Panc1 (cell line): Measurements from ENCODE around the gene RNF144B. TPM values are rescaled to one million over a fixed set of nuclear protein-coding genes. Genes with fewer than 3 reads are reported as not detected.

Experiments
- ATAC-seq: fragments of 200-7000 bp; cut with Tn5 transposase; 2 replicates; pipeline ENCODE4 v1.9.1; 2020; ENCODE audit warnings: mild to moderate bottlenecking, moderate library complexity
- BruUV-seq: library from RNA; stranded (reverse); fragments of 400-500 nt; replicated peaks from 2 replicates; lab custom pipeline; 2021; lab: Mats Ljungman, UMichigan
- CTCF ChIA-PET: fragments of 300-600 bp; sonication (Branson Sonifier 250); formaldehyde crosslinking; loops from one replicate; lab custom pipeline; 2022; ENCODE audit warnings: antibody characterized with exemption; lab: Charles Lee
- POLR2A ChIA-PET: fragments of 300-600 bp; sonication (Branson Sonifier 250); formaldehyde crosslinking; loops from one replicate; lab custom pipeline; 2022; ENCODE audit warnings: antibody characterized with exemption; lab: Charles Lee
- DNase-seq: peaks from one replicate; pipeline ENCODE4 v3.0.0-alpha.2; 2010; ENCODE audit warnings: low read depth, low spot score
- H3K27ac ChIP-seq: 2 replicates; pipeline ENCODE4 v1.5.1; 2011; ENCODE audit warnings: mild to moderate bottlenecking, low read length, inconsistent platforms
- H3K27me3 ChIP-seq: fragments of 200-500 bp; sonication (Bioruptor generic); 2 replicates; pipeline ENCODE4 v1.6.0; 2014; ENCODE audit warnings: low read length, inconsistent platforms; ENCODE audit not compliant: control insufficient read depth, insufficient read depth
- H3K36me3 ChIP-seq: fragments of 200-500 bp; sonication (Bioruptor generic); 2 replicates; pipeline ENCODE4 v1.5.1; 2014; ENCODE audit warnings: inconsistent platforms, mild to moderate bottlenecking, low read length, moderate library complexity; ENCODE audit not compliant: control insufficient read depth, insufficient read depth
- H3K4me1 ChIP-seq: 2 replicates; pipeline ENCODE4 v1.5.1; 2011; ENCODE audit warnings: inconsistent platforms, mild to moderate bottlenecking, low read length, moderate library complexity; ENCODE audit not compliant: control insufficient read depth, insufficient read depth
- H3K4me3 ChIP-seq, 2 experiments: 2 replicates each; pipeline ENCODE4 v1.5.1; 2011 to 2012; ENCODE audit warnings: low read depth in 2 of 2, low read length in 2 of 2, mild to moderate bottlenecking in 2 of 2, inconsistent platforms in 1 of 2, moderate library complexity in 1 of 2
- H3K9me3 ChIP-seq: fragments of 200-500 bp; sonication (Bioruptor generic); 2 replicates; pipeline ENCODE4 v1.5.1; 2014; ENCODE audit warnings: low read depth, mild to moderate bottlenecking, inconsistent platforms, low read length, moderate library complexity; ENCODE audit not compliant: control insufficient read depth, insufficient read depth
- POLR2AphosphoS5 ChIP-seq: IDR thresholded peaks from 2 replicates; pipeline ENCODE4 v1.6.1; 2012; ENCODE audit warnings: mild to moderate bottlenecking, low read depth, low read length, moderate library complexity
- SIN3A ChIP-seq: IDR thresholded peaks from 2 replicates; pipeline ENCODE4 v1.6.1; 2012; ENCODE audit warnings: low read depth, mild to moderate bottlenecking, low read length, moderate library complexity, borderline replicate concordance; ENCODE audit not compliant: insufficient read depth
- TCF7L2 ChIP-seq: IDR thresholded peaks from 2 replicates; pipeline ENCODE4 v1.6.1; 2011; ENCODE audit warnings: mild to moderate bottlenecking, low read depth, low read length, inconsistent platforms
- in situ Hi-C: cut with HindIII; loops from 2 replicates; pipeline ENCODE4 v1.10.0; 2016; ENCODE audit warnings: low sequenced_read_pairs, low pct_unique_long_range_greater_than_20kb
- intact Hi-C: fragments of 100-400 bp; cut with micrococcal nuclease; formaldehyde crosslinking; loops from one replicate; pipeline ENCODE4 v1.10.0; 2022; ENCODE audit not compliant: unreplicated experiment
- total RNA-seq: library from RNA; stranded (reverse); gene quantifications from one replicate; pipeline ENCODE4 v1.2.1, GENCODE V29; 2021; ENCODE audit not compliant: unreplicated experiment
- TF ChIP-seq, protein P1 (sequence below): fragments of 450-650 bp; IDR thresholded peaks from 2 replicates; pipeline ENCODE4 v1.5.1; 2017; ENCODE audit warnings: mild to moderate bottlenecking
- TF ChIP-seq, protein P2 (sequence below), 2 experiments: IDR thresholded peaks; 2 replicates each; pipeline ENCODE4 v1.6.1; 2011 to 2012; ENCODE audit warnings: low read depth in 2 of 2, control low read depth in 1 of 2, low read length in 1 of 2, mild to moderate bottlenecking in 1 of 2, moderate library complexity in 1 of 2; ENCODE audit not compliant: insufficient read depth in 1 of 2

RNF144B gene
- total RNA-seq, 1 experiment from 2014 or later: 5.6 TPM

- DNase-seq (no peak), ATAC-seq (no peak)
- no TSS peak for BruUV-seq
- Histone ChIP-seq H3K4me1 (no peaks in the 10 kb centered on the region), H3K36me3 (no peaks in the 10 kb centered on the region), H3K9me3 (no peaks in the 10 kb centered on the region), H3K4me3 (no peak overlapping the region), H3K27ac (no peak overlapping the region), H3K27me3 (no peaks in the 10 kb centered on the region)
- in situ Hi-C loops (no loop called here), intact Hi-C loops (no loop called here)
- TF ChIP-seq SIN3A: no peak
- no peak for TF ChIP-seq TCF7L2
- no peak for TF ChIP-seq POLR2AphosphoS5
- TF ChIP-seq, protein P1, sequence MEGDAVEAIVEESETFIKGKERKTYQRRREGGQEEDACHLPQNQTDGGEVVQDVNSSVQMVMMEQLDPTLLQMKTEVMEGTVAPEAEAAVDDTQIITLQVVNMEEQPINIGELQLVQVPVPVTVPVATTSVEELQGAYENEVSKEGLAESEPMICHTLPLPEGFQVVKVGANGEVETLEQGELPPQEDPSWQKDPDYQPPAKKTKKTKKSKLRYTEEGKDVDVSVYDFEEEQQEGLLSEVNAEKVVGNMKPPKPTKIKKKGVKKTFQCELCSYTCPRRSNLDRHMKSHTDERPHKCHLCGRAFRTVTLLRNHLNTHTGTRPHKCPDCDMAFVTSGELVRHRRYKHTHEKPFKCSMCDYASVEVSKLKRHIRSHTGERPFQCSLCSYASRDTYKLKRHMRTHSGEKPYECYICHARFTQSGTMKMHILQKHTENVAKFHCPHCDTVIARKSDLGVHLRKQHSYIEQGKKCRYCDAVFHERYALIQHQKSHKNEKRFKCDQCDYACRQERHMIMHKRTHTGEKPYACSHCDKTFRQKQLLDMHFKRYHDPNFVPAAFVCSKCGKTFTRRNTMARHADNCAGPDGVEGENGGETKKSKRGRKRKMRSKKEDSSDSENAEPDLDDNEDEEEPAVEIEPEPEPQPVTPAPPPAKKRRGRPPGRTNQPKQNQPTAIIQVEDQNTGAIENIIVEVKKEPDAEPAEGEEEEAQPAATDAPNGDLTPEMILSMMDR: no peak
- TF ChIP-seq, protein P2, sequence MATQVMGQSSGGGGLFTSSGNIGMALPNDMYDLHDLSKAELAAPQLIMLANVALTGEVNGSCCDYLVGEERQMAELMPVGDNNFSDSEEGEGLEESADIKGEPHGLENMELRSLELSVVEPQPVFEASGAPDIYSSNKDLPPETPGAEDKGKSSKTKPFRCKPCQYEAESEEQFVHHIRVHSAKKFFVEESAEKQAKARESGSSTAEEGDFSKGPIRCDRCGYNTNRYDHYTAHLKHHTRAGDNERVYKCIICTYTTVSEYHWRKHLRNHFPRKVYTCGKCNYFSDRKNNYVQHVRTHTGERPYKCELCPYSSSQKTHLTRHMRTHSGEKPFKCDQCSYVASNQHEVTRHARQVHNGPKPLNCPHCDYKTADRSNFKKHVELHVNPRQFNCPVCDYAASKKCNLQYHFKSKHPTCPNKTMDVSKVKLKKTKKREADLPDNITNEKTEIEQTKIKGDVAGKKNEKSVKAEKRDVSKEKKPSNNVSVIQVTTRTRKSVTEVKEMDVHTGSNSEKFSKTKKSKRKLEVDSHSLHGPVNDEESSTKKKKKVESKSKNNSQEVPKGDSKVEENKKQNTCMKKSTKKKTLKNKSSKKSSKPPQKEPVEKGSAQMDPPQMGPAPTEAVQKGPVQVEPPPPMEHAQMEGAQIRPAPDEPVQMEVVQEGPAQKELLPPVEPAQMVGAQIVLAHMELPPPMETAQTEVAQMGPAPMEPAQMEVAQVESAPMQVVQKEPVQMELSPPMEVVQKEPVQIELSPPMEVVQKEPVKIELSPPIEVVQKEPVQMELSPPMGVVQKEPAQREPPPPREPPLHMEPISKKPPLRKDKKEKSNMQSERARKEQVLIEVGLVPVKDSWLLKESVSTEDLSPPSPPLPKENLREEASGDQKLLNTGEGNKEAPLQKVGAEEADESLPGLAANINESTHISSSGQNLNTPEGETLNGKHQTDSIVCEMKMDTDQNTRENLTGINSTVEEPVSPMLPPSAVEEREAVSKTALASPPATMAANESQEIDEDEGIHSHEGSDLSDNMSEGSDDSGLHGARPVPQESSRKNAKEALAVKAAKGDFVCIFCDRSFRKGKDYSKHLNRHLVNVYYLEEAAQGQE (IDR thresholded peaks at IDR 0.05; ENCODE audit: insufficient read depth in 1 of 2, low read depth in 2 of 2, low read length in 1 of 2): no peak
- ChIA-PET POLR2A (interaction anchor here (0.6 kb wide), 1 partner anchor 20 kb away, joined by 4 read pairs; no protein-coding TSS in a partner anchor), CTCF (no interaction called here)
These were observed 19.8 kb upstream of the RNF144B start for GRCh38 chr6:18367371-18367770.

GRCh38 chr6:18368277-18369105 is 18.7 kb upstream of the RNF144B start:
- in situ Hi-C loops (no loop called here), intact Hi-C loops (no loop called here)
- Histone ChIP-seq H3K9me3 (no peaks in the 10 kb centered on the region), H3K36me3 (no peaks in the 10 kb centered on the region), H3K4me1 (no peaks in the 10 kb centered on the region), H3K4me3 (no peak overlapping the region), H3K27me3 (no peaks in the 10 kb centered on the region), H3K27ac (no peak overlapping the region)
- DNase-seq (no peak), ATAC-seq (no peak)
- TF ChIP-seq, protein P2 (IDR thresholded peaks at IDR 0.05; ENCODE audit: insufficient read depth in 1 of 2, low read depth in 2 of 2, low read length in 1 of 2): no peak
- TF ChIP-seq, protein P1: no peak
- TF ChIP-seq POLR2AphosphoS5 (no peak), TCF7L2 (peak; percentile 80)
- no TSS peak for BruUV-seq
- ChIA-PET CTCF (interaction anchor here (0.6 kb wide), 1 partner anchor 45 kb away, joined by 4 read pairs; no protein-coding TSS in a partner anchor), POLR2A (no interaction called here)
